ENCODE measurements around the gene NALF2. TPM values are rescaled to one million over a fixed set of nuclear protein-coding genes. Genes with fewer than 3 reads are reported as not detected.
A peak's percentile ranks its signal among the peaks of the same experiment; 100 is the strongest.

Gene NALF2
- total RNA-seq, 1 experiment from 2014 or later, result 9.7 TPM

GRCh38 chrX:69493193-69493592 is 10.9 kb upstream of the NALF2 start:
- no peak overlapping the region for H3K9ac ChIP-seq (ENCODE audit: extremely low read depth, insufficient read length, low read length)
- no peak overlapping the region for H3K23ac ChIP-seq (ENCODE audit: insufficient read length, low read depth, low read length)
- H3K27ac Mint-ChIP-seq, result no peak overlapping the region
- no peaks in the 10 kb centered on the region for H3K23me2 ChIP-seq (ENCODE audit: insufficient read length, low read depth, low read length, poor library complexity, severe bottlenecking)
- peaks cover 13% of the 10 kb centered on the region for H3K27me3 Mint-ChIP-seq (ENCODE audit: low read depth)
- H3K79me2 ChIP-seq (ENCODE audit: insufficient read depth, low read length), result no peaks in the 10 kb centered on the region
- no peaks in the 10 kb centered on the region for H3K79me1 ChIP-seq (ENCODE audit: insufficient read depth, low read depth, low read length, poor library complexity, severe bottlenecking)
- H2BK5ac ChIP-seq (ENCODE audit: insufficient read length, low read length), result no peak overlapping the region
- no peak overlapping the region for H3K4me2 ChIP-seq (ENCODE audit: insufficient read depth, insufficient read length, low read length)
- H4K20me1 ChIP-seq (ENCODE audit: control insufficient read depth, insufficient read depth, insufficient read length), result no peaks in the 10 kb centered on the region
- no peak overlapping the region for H3K18ac ChIP-seq (ENCODE audit: insufficient read length, low read depth, low read length)
- peaks cover 48% of the 10 kb centered on the region for H3K9me3 ChIP-seq (ENCODE audit: control insufficient read depth, low read depth, low read length)
- peak; percentile 63 for TF ChIP-seq CTCF (conservative IDR thresholded peaks at IDR 0.05)
- H3K14ac ChIP-seq (ENCODE audit: insufficient read depth, low read length), result no peak overlapping the region
- H3K36me3 Mint-ChIP-seq (ENCODE audit: insufficient read depth in 1 of 3, low read depth in 3 of 3), result peaks cover 0 to 4% (median 0%) of the 10 kb centered on the region in 3 experiments; a peak in 3 of 7 replicates
- H2AK5ac ChIP-seq (ENCODE audit: insufficient read length, low read length), result no peak overlapping the region
- H4K5ac ChIP-seq (ENCODE audit: insufficient read length, low read depth, low read length), result no peak overlapping the region
- H2BK12ac ChIP-seq (ENCODE audit: insufficient read length, low read depth, low read length), result no peak overlapping the region
- no peak overlapping the region for H3K27ac ChIP-seq (ENCODE audit: insufficient read length, low read depth, low read length)
- H3T11ph ChIP-seq (ENCODE audit: low read length), result no peak overlapping the region
- H3K27me3 ChIP-seq (ENCODE audit: insufficient read depth, low read length), result no peaks in the 10 kb centered on the region
- no peaks in the 10 kb centered on the region for H3K4me1 ChIP-seq (ENCODE audit: insufficient read depth, low read length)
- H2AFZ ChIP-seq (ENCODE audit: low read length), result no peak overlapping the region
- H2BK15ac ChIP-seq (ENCODE audit: low read depth, low read length), result no peak overlapping the region
- no peak overlapping the region for H4K91ac ChIP-seq (ENCODE audit: insufficient read length, low read depth, low read length)
- no peak overlapping the region for H3K4me3 Mint-ChIP-seq
- no peak overlapping the region for H3K4ac ChIP-seq (ENCODE audit: low read depth, low read length)
- no peak overlapping the region for H4K8ac ChIP-seq (replicated peaks; ENCODE audit: insufficient read length, low read depth, low read length)
- no peak overlapping the region for H2BK120ac ChIP-seq (ENCODE audit: low read depth, low read length, poor library complexity, severe bottlenecking)
- H3K9me3 Mint-ChIP-seq, result peaks cover 64 to 73% of the 10 kb centered on the region in 2 experiments
- no peak overlapping the region for H3K56ac ChIP-seq (ENCODE audit: insufficient read length, low read depth, low read length)
- peak; percentile 61 for DNase-seq
- peaks cover 2 to 6% of the 10 kb centered on the region in 2 experiments; a peak in 3 of 4 replicates for H3K4me1 Mint-ChIP-seq
- H2BK20ac ChIP-seq (ENCODE audit: low read depth, low read length, poor library complexity, severe bottlenecking), result no peak overlapping the region
- no CpG with 5 or more reads among the region's 5 CpGs for WGBS (ENCODE audit: extremely low coverage, insufficient read length, low lambda C conversion rate)

All from H9 (cell line).